ENCODE data around the gene PRR5.

Gene PRR5

GRCh38 chr22:44709881-44710392, 7.9 kb downstream of the PRR5 start:
- H3K27me3 ChIP-seq (ENCODE audit: control insufficient read depth, insufficient read depth, low read length): no peaks in the 10 kb centered on the region
- H3K36me3 ChIP-seq (ENCODE audit: control insufficient read depth, insufficient read depth, low read length): no peaks in the 10 kb centered on the region
- H3K4me3 ChIP-seq (ENCODE audit: low read depth, low read length): no peak overlapping the region
- no peak overlapping the region for H3K27ac ChIP-seq (ENCODE audit: low read depth, low read length)
- H3K9ac ChIP-seq (ENCODE audit: low read length): no peak overlapping the region
- no peaks in the 10 kb centered on the region for H3K9me3 ChIP-seq (ENCODE audit: control insufficient read depth, insufficient read depth, low read depth, low read length)
- peaks cover 13% of the 10 kb centered on the region; the same call in 1 of the 2 replicates for H3K4me1 ChIP-seq (ENCODE audit: control insufficient read depth, insufficient read depth, low read length)

GRCh38 chr22:44710474-44711240, 8.7 kb downstream of the PRR5 start:
- no peak overlapping the region for H3K27ac ChIP-seq (ENCODE audit: low read depth, low read length)
- no peak overlapping the region for H3K4me3 ChIP-seq (ENCODE audit: low read depth, low read length)
- no peaks in the 10 kb centered on the region for H3K9me3 ChIP-seq (ENCODE audit: control insufficient read depth, insufficient read depth, low read depth, low read length)
- H3K9ac ChIP-seq (ENCODE audit: low read length): no peak overlapping the region
- peaks cover 12% of the 10 kb centered on the region; the same call in 1 of the 2 replicates for H3K4me1 ChIP-seq (ENCODE audit: control insufficient read depth, insufficient read depth, low read length)
- no peaks in the 10 kb centered on the region for H3K27me3 ChIP-seq (ENCODE audit: control insufficient read depth, insufficient read depth, low read length)
- H3K36me3 ChIP-seq (ENCODE audit: control insufficient read depth, insufficient read depth, low read length): no peaks in the 10 kb centered on the region

- H3K4me1 ChIP-seq (ENCODE audit: control insufficient read depth, insufficient read depth, low read length): peaks cover 7% of the 10 kb centered on the region; the same call in 1 of the 2 replicates
- H3K36me3 ChIP-seq (ENCODE audit: control insufficient read depth, insufficient read depth, low read length): no peaks in the 10 kb centered on the region; the same call in 1 of the 2 replicates
- H3K27me3 ChIP-seq (ENCODE audit: control insufficient read depth, insufficient read depth, low read length): no peaks in the 10 kb centered on the region
- H3K9me3 ChIP-seq (ENCODE audit: control insufficient read depth, insufficient read depth, low read depth, low read length): no peaks in the 10 kb centered on the region
- H3K27ac ChIP-seq (ENCODE audit: low read depth, low read length): no peak overlapping the region
- no peak overlapping the region for H3K4me3 ChIP-seq (ENCODE audit: low read depth, low read length)
- no peak overlapping the region for H3K9ac ChIP-seq (ENCODE audit: low read length)
These were observed 9.2 kb downstream of the PRR5 start for GRCh38 chr22:44711241-44711560.

DNA sequence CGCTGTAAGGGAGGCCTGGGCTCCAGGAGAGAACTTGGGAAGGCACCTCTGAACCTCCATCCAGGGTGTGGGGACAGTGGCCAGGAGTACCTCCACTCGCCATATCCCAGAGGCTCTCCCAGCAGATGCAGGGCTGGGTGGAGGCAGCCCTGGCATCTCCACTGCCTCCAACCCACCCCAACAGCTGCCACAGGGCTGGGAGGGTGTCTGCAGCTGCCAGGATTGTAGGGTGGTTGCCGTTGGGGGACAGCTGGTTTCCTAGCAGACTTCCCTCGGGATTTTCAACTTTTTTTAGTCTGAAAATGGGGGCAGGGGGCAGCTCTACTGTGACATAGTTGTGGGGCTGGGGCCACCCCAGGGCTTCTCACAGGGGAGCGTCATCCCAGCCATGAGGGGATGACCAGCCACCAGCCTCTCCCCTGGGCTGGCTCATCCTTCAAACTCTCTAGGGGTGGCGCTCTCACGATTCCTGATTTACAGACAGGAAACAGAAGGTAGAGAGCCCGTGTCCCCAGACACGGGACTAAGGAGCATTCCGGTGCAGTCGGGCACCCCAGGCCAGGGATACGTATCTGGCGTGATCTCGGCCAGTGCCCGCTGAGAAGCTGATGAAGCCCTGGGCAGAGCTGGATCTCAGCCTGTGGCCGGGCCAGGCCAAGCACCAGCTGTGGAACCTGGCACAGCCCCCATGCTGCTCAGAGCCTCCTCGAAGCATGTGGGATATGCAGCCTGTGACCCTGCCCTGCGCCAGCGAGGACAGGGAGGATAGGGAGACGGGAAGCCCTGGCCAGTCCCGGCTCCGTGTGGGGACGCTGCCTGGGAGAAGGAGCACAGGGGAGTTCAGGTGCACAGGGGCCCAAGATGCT, 9.9 kb downstream of the PRR5 start:
- Histone ChIP-seq H3K4me1 (ENCODE audit: control insufficient read depth, insufficient read depth, low read length) (0 out of 2 replicates have a peak, but pooled peaks cover 5% of the 10 kb centered on the region), H3K27me3 (ENCODE audit: control insufficient read depth, insufficient read depth, low read length) (no peaks in the 10 kb centered on the region), H3K4me3 (ENCODE audit: low read depth, low read length) (no peak overlapping the region), H3K9me3 (ENCODE audit: control insufficient read depth, insufficient read depth, low read depth, low read length) (no peaks in the 10 kb centered on the region), H3K36me3 (ENCODE audit: control insufficient read depth, insufficient read depth, low read length) (no peaks in the 10 kb centered on the region; the same call in 1 of the 2 replicates), H3K27ac (ENCODE audit: low read depth, low read length) (no peak overlapping the region), H3K9ac (ENCODE audit: low read length) (no peak overlapping the region)

- Histone ChIP-seq H3K27ac (ENCODE audit: low read depth, low read length) (no peak overlapping the region), H3K27me3 (ENCODE audit: control insufficient read depth, insufficient read depth, low read length) (no peaks in the 10 kb centered on the region), H3K36me3 (ENCODE audit: control insufficient read depth, insufficient read depth, low read length) (no peaks in the 10 kb centered on the region; the same call in 1 of the 2 replicates), H3K9ac (ENCODE audit: low read length) (no peak overlapping the region), H3K9me3 (ENCODE audit: control insufficient read depth, insufficient read depth, low read depth, low read length) (no peaks in the 10 kb centered on the region), H3K4me3 (ENCODE audit: low read depth, low read length) (no peak overlapping the region), H3K4me1 (ENCODE audit: control insufficient read depth, insufficient read depth, low read length) (0 out of 2 replicates have a peak, but pooled peaks cover 5% of the 10 kb centered on the region)
These were observed 11.0 kb downstream of the PRR5 start for GRCh38 chr22:44712962-44713361.

- Histone ChIP-seq H3K9me3 (ENCODE audit: control insufficient read depth, insufficient read depth, low read depth, low read length) (no peaks in the 10 kb centered on the region), H3K27me3 (ENCODE audit: control insufficient read depth, insufficient read depth, low read length) (no peaks in the 10 kb centered on the region), H3K9ac (ENCODE audit: low read length) (no peak overlapping the region), H3K27ac (ENCODE audit: low read depth, low read length) (no peak overlapping the region), H3K4me3 (ENCODE audit: low read depth, low read length) (no peak overlapping the region), H3K36me3 (ENCODE audit: control insufficient read depth, insufficient read depth, low read length) (no peaks in the 10 kb centered on the region; the same call in 1 of the 2 replicates), H3K4me1 (ENCODE audit: control insufficient read depth, insufficient read depth, low read length) (0 out of 2 replicates have a peak, but pooled peaks cover 5% of the 10 kb centered on the region)
These were observed 12.8 kb downstream of the PRR5 start for GRCh38 chr22:44714703-44715350.

DNA sequence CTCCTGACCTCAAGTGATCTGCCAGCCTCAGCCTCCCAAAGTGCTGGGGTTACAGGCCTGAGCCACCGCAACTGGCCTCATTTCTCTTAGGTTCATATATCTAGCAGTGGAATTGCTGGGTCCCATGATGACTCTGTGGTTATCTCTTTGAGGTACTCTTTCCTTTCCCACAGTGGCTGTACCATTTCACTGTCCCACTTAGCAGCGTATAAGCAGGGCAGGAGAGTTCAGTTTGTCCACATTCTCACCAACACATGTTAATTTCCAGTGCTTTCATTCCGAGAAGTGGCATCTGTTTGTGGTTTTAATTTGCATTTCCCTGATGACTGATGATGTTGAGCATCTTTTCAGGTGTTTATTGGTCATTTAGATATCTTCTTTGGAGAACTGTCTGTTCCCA, 16.4 kb downstream of the PRR5 start:
- Histone ChIP-seq H3K36me3 (ENCODE audit: control insufficient read depth, insufficient read depth, low read length) (no peaks in the 10 kb centered on the region; the same call in 1 of the 2 replicates), H3K27me3 (ENCODE audit: control insufficient read depth, insufficient read depth, low read length) (no peaks in the 10 kb centered on the region), H3K4me1 (ENCODE audit: control insufficient read depth, insufficient read depth, low read length) (peaks cover 8% of the 10 kb centered on the region; the same call in 1 of the 2 replicates)

DNA sequence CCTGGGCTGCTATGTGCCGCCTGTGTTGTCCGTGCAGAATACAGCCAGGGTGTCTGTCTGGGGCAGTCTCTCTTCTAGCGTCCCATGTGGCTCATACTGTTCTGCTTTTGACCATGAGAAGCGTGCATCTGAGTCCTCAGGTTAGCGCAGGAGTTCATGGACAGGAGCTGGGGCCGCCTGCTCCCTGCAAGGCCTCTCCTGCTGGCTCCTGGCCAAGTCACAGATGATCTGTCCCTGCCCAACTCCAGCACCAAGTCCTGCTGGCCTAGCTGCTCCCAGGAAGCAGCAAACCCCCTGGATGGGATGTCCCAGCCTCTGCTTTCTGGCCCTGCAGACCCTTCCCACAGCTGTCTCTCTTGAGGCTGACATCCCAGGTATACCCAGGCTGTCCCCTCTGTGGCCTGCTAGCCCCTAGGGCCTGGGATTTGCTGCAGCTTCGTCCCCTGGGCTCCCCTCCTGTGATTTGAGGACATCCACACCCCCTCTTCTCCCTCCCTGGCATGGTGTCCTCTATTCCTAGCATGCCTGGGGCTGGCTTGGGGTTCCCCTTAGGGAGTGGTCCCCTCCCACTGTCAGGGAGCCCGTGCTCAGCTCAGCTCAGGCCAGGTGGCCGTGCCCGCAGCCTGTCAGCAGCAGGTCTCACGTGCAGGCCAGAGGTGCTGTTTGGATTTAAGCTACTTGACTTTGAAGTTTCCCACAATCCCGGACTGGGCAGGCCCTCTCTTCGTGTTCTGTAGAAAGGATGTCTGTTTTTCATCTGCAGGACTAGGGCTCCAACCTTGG, 17.8 kb downstream of the PRR5 start:
- Histone ChIP-seq H3K9ac (ENCODE audit: low read length) (no peak overlapping the region), H3K36me3 (ENCODE audit: control insufficient read depth, insufficient read depth, low read length) (no peaks in the 10 kb centered on the region; the same call in 1 of the 2 replicates), H3K4me3 (ENCODE audit: low read depth, low read length) (no peak overlapping the region), H3K9me3 (ENCODE audit: control insufficient read depth, insufficient read depth, low read depth, low read length) (no peaks in the 10 kb centered on the region), H3K27me3 (ENCODE audit: control insufficient read depth, insufficient read depth, low read length) (no peaks in the 10 kb centered on the region), H3K27ac (ENCODE audit: low read depth, low read length) (no peak overlapping the region), H3K4me1 (ENCODE audit: control insufficient read depth, insufficient read depth, low read length) (peaks cover 8% of the 10 kb centered on the region; the same call in 1 of the 2 replicates)

More for the DNA sequence above, 16.4 kb downstream of the PRR5 start:
- no peak overlapping the region for H3K9ac ChIP-seq (ENCODE audit: low read length)
- no peak overlapping the region for H3K27ac ChIP-seq (ENCODE audit: low read depth, low read length)
- no peaks in the 10 kb centered on the region for H3K9me3 ChIP-seq (ENCODE audit: control insufficient read depth, insufficient read depth, low read depth, low read length)
- no peak overlapping the region for H3K4me3 ChIP-seq (ENCODE audit: low read depth, low read length)

GRCh38 chr22:44721213-44721612, 19.2 kb downstream of the PRR5 start:
- Histone ChIP-seq H3K9me3 (ENCODE audit: control insufficient read depth, insufficient read depth, low read depth, low read length) (no peaks in the 10 kb centered on the region), H3K9ac (ENCODE audit: low read length) (no peak overlapping the region), H3K27me3 (ENCODE audit: control insufficient read depth, insufficient read depth, low read length) (no peaks in the 10 kb centered on the region), H3K4me3 (ENCODE audit: low read depth, low read length) (no peak overlapping the region), H3K27ac (ENCODE audit: low read depth, low read length) (no peak overlapping the region), H3K4me1 (ENCODE audit: control insufficient read depth, insufficient read depth, low read length) (peaks cover 8% of the 10 kb centered on the region; the same call in 1 of the 2 replicates), H3K36me3 (ENCODE audit: control insufficient read depth, insufficient read depth, low read length) (no peaks in the 10 kb centered on the region)

GRCh38 chr22:44722611-44723010, 20.6 kb downstream of the PRR5 start:
- Histone ChIP-seq H3K36me3 (ENCODE audit: control insufficient read depth, insufficient read depth, low read length) (peaks cover 5% of the 10 kb centered on the region; the same call in 1 of the 2 replicates), H3K9me3 (ENCODE audit: control insufficient read depth, insufficient read depth, low read depth, low read length) (no peaks in the 10 kb centered on the region), H3K27ac (ENCODE audit: low read depth, low read length) (no peak overlapping the region), H3K9ac (ENCODE audit: low read length) (no peak overlapping the region), H3K4me1 (ENCODE audit: control insufficient read depth, insufficient read depth, low read length) (peaks cover 8% of the 10 kb centered on the region; the same call in 1 of the 2 replicates), H3K27me3 (ENCODE audit: control insufficient read depth, insufficient read depth, low read length) (no peaks in the 10 kb centered on the region), H3K4me3 (ENCODE audit: low read depth, low read length) (no peak overlapping the region)

All from HUES6 (cell line).